Stimulated activated CD4-positive, alpha-beta T cell treated with anti-CD3 and anti-CD28 coated beads, Interleukin-15, amount 100 ng/mL, for 48 hours (primary cell): ENCODE measurements around the gene RALGPS1.
A peak's percentile ranks its signal among the peaks of the same experiment; 100 is the strongest.
"Not testable (repeated sequence)": the region's sequence is repeated elsewhere in the genome, so short reads cannot be mapped to it uniquely, and the experiment has no call there.

Experiments
- DNase-seq, 2 donors: peaks; one replicate each; pipeline ENCODE4 v3.0.0-alpha.2; 2020; ENCODE audit warnings: low read depth in 2 of 2

Gene RALGPS1

DNA sequence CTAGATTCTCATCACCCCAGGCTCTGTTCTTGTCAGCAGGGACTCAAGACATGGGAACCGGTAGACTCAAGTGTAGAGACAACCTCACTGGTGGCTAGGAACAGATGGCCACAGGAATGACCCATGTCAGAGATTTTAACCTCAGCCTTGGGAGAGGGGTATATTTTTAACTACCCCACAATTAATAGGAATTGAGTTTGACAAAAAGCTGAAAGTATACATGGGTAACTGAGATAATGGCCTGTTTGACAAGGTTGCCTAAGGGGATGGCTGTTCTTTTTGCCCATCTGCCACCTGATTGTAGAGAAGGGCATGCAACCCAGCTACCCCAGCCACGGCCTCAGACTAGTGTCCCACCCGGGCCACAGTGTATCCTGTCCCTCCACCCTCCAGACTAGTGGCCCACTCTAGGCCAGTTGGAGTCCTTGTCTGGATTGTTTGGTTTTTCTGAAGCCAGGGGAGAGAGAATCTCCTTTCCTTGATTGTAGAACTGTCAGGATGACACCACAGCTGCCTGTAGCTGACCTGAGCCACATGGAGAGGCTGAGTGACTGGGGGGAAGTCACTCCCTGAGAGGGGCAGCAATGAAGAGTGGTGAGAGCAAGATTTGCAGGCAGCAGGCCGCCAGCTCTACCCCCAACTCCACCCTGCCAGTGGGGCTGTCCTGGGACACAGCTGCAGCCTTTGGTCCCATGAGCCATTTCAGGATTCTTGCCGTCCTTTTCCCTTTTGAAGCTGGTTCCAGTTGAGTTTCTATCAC, 222.5 kb downstream of the RALGPS1 start:
- DNase-seq: no peak

DNA sequence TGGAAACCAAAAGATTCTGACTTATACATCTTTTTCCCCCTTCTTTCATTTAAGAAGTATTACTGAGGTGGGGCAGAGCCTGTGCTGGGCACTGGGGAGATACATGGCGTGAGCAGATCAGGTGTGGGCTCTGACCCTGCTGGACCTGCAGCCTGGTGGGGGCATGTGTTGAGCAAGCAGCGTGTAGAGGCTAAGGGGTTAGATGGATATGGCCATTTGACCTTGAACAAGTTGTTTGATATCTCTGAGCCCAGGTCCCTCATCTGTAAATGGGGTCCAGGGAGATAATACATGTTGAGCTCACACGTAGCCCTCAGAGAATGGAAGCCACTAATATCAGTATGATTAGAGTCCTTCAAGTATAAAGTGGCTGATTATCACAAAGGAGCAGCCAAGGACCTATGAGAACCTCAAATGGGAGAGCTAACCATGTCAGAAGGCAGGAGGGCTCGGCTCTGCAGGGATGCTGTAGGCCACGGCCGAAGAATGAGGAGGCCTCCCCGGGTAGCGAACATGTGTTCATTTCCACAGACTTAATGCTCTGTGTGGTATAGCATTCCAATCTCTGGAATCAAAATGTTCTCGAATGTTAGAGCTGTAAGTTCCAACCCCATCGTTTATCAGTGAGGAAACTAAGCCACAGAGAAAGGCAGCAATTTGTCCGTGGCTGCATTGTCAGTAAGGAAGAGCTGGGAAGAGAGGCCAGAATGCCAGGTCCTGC, 223.2 kb downstream of the RALGPS1 start:
- DNase-seq: no peak

DNA sequence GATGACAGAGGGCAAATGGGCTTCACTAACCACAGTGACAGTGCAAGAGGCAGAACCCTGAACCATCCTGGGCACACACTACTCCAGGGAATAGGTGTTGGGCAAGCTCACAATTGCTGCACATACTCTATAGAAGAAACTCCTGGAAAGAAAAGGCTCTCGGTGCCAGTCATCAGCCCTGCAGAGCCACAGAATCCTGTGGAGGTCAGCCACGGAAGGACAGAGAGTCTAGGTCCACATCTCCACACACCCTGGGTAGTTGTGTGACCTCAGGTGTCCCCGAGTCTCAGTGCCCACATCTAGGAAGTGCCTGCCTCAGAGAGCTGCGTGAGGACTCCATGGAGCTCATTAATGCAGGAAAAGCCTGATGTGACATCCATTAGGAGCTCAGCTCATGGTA, 223.9 kb downstream of the RALGPS1 start:
- DNase-seq: no peak

DNA sequence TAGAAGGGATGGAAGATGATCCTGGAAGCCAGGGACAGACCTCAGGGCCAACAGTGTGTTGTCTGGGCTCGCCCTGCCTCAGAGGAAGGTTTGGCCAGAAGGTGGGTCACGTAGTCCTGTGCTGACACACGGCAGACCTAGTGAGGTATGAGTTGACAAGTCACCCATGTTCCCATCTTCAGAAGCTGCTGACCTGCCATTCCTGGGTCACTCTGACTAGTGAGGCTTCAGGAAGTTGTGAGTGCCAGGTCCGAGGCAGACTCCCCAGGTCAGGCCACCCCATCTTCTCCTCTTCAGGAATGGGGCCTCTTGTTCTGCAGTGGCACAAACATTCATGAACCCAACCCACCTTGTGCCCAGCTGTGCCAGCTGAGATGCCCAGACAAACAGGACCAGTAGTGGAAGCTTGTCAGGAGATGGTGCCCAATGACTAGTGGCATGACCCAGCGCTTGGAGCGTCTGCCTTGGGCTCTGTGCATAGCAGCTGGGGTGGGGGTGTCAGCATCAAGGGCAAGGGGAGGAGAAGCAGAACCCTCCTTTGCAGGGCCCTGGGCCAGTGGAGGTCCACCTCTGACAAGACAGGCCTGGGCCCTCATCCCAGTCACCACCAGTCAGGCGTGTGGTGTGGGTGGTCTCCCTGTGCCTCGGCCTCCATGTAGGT, 224.6 kb downstream of the RALGPS1 start:
- no peak for DNase-seq

DNA sequence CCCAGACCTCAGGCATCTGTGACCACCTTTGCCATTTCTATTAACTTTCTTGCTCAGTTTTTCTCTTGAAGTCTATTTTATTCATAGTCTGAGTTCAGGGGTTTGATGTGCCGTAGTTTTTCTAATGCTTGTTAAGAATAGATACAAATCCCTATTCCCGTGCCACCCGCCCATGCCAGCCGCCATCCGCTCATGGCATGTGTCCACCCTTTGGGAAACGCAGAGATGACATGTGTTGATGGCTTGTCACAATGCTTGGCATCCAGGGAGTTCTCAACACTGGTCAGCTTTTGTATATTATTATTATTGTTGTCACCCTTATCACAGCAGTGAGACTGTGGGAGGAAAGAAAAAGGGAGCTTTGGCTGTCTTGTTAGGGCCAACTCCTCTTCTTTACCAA, 225.2 kb downstream of the RALGPS1 start:
- DNase-seq: no peak

DNA sequence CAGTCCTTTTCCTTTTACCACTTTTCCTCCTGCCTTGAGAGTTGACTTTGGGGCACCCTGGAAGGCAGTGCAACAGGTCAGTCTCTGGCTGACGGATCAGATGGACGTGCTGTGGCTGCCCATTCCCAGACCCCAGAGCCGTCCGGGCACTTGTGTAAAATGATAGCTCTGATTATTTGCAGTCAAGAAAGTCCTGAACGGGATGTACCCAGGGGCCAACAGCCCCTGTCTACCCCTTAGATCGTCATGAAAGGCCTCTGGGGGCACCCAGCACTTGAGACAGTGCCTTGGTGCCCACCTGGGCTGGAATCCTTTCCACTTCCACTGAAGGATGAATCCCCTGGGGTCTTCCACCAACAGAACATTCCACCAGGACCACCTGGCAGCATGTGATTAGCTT, 225.6 kb downstream of the RALGPS1 start:
- no peak for DNase-seq

DNA sequence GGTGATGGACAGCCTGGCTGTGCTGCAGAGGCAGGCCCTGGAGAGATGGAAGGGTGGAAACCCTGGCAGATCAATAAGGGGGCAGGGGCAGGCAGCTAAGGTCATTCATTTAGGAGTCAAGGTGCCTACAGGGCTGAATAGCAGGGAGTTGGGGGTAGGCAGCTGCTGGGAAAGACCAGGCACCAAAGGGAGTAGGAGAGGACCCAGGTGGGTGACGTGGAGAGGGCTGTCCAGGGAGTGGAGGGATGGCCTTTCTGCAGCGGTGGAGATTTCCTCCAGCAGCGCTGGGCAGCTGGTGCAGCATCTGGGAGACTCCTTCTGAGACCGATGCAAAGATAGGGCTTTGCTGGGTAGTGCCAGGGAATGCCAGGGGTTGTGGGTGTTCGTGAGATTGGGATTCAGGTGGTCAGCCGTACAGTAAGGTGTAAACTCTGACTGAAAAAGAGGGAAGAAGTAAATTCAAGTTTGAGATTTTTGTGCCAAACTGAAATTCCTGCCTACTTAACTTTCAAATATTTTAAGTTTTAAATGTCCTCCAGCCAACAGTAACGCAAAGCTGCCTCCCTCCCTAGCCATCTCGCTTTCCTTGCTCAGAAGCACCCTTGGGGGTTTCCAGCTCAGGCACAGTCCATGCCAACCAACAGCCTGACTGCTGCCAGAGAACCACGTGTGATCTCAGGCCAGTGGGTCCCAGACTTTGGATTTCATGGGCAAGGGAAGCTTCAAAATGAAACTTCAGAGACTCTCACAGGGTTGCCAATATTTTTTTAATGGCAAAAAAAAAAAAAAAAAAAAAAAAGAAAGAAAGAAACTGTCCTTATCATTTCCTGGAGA, 226.5 kb downstream of the RALGPS1 start:
- DNase-seq: no peak

DNA sequence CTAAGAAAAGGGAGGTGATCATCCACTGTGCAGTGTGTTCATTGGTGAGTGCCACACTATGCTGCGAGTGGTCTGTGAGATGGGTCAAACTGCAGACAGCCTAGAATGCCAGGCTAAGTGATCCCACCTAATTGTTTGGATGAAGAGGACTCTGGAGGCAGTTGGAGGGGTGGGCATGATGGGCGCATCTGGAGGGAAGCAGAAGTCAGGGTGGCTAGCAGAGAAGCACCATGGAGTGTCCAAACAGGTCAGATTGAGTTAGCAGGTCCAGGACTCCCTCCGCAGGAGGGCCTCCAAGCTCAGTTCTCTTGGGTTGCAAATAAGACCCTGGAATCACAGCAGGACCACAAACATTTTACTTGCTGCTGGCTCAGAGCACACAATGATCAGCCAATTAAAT, 227.7 kb downstream of the RALGPS1 start:
- no peak for DNase-seq

DNA sequence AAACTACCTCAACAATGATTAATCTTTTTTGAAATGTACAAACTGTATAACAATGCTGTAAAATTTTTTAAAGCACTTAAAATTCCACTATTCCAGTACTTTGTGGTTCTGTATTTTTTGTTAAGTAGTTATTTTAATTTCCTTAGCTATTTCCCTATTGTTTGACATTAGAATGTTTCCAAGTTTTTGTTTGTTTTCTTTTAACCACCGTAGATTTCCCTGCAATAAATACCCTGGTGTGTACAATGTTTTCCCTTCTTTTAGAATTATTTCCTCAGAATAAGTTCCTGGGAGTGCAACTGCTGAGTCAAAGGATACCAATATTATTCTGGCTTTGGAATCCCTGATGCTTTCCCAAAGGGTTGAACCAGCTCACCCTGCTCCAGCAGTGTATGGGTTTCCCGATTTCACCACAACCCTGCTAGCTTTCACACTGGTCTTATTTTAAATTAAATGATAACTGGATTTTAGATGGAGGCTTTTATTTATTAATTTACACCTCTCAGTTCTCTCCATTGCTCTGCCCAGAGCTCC, 228.4 kb downstream of the RALGPS1 start:
- DNase-seq: no peak

DNA sequence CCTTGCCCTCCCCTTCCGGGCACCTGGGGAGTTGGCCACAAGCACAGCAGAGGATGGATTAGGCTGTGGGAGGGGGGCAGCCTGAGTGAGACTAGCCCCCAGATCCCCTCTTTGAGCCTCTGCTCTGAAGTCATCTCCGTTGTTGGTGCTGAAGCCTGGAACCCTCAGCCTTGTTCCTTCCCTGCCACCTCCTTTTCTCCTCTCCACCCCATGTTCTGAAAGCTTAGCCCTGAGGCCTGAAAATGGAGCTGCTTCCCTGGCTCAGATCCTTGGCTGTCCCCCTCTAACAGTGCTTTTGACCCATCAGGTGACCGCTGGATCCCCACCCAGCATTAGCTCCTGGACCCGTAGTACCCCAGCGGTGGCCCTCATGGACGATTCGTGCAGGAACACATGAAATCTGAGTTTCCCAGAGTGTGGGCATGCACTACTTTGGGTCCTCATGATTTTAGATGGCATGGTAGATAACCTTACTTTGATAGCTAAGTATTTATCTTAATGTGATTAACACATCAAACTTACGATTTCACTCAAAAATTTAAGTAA, 229.4 kb downstream of the RALGPS1 start:
- DNase-seq: no peak

DNA sequence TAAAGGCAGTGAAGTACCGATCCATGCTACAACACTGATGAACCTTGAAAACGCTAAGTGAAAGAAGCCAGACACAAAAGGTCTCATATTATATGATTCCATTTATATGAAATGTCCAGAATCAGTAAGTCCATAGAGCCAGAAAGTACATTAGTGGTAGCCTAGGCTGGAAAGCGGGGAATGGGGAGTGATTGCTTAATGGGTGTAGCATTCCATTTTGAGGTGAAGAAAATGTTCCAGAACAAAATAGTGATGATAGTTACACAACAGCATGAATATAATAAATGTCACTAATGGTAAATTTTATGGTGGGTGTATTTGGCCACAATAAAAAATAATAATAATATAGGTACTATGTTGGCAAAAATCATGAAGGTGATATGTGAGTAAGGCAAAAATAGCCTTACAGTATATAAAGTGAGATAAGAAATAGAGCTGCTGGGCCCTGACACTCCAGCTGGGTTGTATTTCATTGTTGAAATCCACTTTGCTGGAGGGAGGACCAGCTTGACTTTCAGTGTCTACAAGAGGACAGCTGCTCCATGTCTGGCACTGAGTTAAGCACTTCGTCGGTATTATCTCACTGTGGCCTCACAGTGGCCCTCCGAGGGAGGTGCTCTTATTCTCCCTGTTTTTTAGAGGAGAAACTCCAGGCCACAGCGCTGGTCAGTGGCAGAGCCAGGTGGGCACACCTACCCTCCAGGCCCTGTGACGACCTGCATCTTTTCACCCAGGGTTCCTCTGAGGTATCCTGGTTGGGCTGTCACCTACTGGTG, 230.3 kb downstream of the RALGPS1 start:
- no peak for DNase-seq

DNA sequence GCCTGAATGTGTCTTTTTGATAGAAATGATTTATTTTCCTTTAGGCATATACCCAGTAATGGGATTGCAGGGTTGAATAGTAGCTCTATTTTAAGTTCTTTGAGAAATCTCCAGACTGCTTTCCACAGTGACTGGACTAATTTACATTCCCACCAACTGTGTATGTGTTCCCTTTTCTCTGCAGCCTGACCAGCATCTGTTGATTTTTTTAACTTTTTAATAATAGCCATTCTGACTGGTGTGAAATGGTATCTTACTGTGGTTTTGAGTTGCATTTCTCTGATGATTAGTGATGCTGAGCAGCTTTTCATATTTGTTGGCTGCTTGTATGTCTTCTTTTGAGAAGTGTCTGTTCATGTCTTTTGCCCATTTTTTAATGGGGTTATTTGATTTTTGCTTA, 232.3 kb downstream of the RALGPS1 start:
- not testable (repeated sequence) for DNase-seq

DNA sequence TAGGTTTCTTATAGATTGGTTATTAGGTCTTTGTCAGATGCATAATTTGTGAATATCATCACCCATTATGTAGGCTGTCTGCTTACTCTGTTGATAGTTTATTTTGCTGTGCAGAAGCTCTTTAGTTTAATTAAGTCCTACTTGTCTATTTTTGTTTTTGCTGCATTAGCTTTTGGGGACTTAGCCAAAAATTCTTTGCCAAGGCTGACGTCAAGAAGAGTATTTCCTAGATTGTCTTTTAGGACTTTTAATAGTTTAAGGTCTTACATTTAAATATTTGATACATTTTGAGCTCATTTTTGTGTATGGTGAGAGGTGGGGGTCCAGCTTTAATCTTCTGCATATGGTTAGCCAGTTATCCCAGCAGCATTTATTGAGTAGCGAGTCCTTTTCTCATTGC, 232.7 kb downstream of the RALGPS1 start:
- no peak for DNase-seq

DNA sequence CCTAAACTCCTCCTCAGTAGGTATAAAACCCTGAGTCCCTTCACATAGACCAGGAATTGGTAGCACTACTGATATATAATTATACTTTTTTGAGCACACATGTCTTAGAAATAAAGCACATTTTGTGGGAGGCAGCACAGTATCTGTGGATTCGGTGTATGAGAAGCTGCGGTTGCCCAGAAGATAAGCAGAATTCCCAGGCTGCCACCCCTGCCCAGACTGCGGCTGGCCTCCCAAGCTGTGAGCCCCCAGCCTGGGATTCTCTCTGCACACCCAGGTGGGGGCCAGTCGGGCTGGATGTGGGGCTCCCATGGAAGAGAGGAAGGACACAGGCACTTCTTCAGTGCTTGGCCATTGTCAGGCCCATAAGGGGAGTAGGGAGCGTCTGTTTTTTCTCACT, 233.4 kb downstream of the RALGPS1 start:
- DNase-seq: no peak

DNA sequence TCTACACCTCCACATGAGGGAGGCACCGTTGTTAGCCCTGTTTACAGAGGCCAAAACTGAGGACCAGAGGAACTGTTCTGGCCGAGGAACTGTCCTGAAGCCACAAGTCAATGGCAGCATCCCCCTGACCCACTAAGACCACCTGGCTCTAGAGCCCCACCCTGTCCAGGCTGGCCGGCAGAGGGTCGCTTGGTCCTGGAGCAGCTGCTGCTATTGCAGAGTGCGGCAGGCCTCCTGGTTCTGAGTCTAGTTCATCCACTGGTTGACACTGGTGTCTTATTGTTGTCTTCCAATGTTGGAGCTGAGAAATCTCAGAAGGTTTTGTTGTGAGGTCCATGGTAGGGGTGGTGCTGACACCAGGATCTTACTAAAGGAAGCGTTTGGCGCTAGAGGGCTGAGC, 234.4 kb downstream of the RALGPS1 start:
- no peak for DNase-seq

DNA sequence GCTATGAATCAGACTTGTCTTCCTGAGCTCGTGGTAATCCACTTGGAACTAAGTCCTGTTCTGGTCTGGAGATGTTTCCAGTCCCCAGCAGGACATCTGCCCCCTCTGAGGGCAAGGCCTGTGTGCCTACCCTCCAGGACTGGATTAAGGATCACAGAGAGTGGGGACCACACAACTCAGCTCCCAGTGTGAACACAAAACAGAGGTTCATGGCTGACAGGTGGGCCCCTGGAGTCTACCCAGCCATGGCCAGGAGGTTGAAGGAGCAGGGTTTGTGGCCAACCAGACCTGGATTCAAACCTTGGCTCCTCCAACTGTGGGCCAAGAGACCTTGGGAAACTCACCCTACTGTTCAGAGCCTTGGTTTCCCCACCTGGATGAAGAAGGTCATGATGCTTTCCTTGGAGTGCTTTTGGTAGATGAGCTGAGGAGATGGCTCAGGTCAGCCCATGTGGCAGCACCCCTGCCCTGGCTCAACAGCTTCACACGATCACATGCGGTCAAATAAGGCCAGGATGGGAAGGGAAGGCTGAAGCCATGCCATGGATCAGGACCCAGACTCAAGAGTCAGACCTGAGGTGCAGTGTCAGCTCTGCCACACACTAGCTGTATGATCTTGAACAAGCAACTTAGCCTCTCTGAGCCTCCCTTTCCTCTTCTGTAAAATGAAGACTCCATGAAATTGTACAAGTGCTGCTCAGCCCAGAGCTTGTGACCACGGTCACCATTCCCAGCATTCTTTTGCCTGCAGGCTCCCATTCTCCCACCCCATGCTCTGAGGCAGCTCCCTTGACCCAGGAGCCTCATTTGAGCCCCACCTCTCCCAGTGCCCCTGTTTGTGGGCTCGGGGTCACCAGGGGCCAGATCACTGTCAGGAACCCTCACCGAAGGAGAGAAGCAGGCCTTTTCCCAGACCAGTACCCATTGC, 235.1 kb downstream of the RALGPS1 start:
- DNase-seq: no peak

DNA sequence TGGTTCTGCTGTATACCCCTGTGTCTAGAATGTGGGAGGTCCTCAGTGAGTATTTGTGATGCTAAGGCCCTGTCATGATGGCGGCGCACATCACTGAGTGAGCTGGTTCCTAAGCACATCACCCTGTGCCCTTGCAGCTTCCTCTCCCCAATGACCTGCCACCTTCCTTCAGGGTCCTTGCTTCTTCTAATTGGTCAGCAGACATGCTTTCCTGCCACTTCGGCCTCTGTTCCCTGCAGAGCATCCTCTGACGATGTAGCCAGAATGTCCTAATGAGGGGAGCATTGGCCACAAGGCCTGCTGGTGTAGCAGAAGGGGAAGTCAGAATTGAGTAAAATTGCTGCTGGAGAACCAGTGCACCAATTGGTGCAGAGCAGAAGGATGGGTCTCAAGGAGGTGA, 238.9 kb downstream of the RALGPS1 start:
- DNase-seq: no peak

DNA sequence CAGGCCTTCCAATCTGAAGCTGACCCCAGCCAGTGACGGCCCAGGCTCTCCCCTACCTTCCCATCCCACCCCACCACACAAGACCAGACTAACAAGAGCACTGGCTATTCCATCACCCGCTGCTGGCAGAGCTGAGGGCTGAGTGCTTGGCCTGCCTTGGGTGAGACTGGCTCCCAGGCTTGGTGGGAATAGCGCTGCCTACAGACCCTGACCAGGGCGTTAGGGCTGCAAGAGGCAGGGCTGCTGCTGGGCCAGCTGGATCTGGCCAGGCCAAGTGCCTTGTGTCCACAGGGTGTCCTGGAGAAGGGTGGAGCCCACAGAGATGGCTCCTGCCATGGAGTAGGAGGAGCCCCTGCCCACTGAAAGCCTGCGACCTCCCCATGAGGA, 239.4 kb downstream of the RALGPS1 start:
- no peak for DNase-seq

DNA sequence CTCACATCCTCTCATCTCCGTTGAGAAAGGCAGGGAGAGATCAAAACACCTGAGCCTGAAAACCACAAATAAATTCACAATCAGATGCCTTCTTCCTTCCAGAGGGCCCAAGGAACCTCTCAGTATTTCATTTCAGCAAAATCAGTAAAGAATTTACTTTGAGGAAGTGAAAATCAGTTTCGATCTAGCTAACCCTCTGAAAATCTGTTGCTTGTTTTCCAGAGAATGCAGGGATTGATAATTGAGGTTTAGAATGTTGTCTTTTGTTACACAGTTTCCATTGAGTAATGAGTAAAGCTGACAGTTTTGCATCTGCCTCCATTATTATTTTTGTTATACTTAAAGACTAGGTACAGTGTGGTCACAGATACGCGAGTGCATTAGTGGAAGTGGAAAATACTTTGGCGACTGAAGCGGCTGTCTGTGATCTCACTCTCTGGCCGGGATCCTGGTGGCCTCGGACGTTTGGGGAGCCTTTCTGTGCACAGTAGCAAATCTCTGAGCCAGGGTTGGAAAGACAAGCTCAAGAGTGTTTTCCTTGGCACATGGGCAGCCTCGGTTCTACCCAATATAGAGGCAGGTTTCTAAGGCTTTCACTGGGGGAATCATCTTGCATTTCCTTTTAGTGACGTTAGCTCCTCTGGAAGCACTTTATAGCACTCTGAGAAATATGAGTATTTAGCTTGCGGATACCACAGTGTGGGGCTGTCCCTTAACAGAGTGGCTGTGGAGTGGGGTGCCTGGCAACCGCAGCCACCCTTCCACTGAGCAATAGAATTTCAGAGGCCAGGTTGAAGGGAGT, 240.0 kb downstream of the RALGPS1 start:
- DNase-seq: peak in 1 of 2 donors; percentile 22
